WERI-Rb-1 (cell line): ENCODE measurements around the gene MPG.
A peak's percentile ranks its signal among the peaks of the same experiment; 100 is the strongest.

Experiments
- DNase-seq: peaks from one replicate; pipeline ENCODE4 v3.0.0-alpha.2; 2020
- H3K27ac ChIP-seq: fragments of 250-450 bp; sonication (Bioruptor Pico); 2 replicates; pipeline ENCODE4 v1.5.1; 2020; ENCODE audit warnings: mild to moderate bottlenecking, moderate library complexity
- H3K27me3 ChIP-seq: fragments of 250-450 bp; sonication (Bioruptor Pico); 2 replicates; pipeline ENCODE4 v1.5.1; 2021; ENCODE audit warnings: mild to moderate bottlenecking, low read depth, moderate library complexity; ENCODE audit not compliant: insufficient read depth, severe bottlenecking
- H3K36me3 ChIP-seq: fragments of 250-450 bp; sonication (Bioruptor Pico); 2 replicates; pipeline ENCODE4 v1.5.1; 2020; ENCODE audit warnings: mild to moderate bottlenecking, moderate library complexity
- H3K4me3 ChIP-seq: 2 replicates; pipeline ENCODE4 v1.5.1; 2011; ENCODE audit warnings: low read depth, mild to moderate bottlenecking, control low read depth, low read length
- H3K9me3 ChIP-seq: fragments of 250-450 bp; sonication (Bioruptor Pico); 2 replicates; pipeline ENCODE4 v1.5.1; 2021; ENCODE audit warnings: mild to moderate bottlenecking, moderate library complexity; ENCODE audit not compliant: severe bottlenecking
- CTCF ChIP-seq: IDR thresholded peaks from 2 replicates; pipeline ENCODE4 v1.5.1; 2011; ENCODE audit warnings: low read depth, mild to moderate bottlenecking, control low read depth, inconsistent platforms, low read length

MPG gene

GRCh38 chr16:63998-64913 lies 13.8 kb upstream of the MPG start:
- H3K36me3 ChIP-seq = peaks cover 14% of the 10 kb centered on the region
- no peak overlapping the region for H3K4me3 ChIP-seq
- no peak for TF ChIP-seq CTCF
- DNase-seq = no peak
- H3K9me3 ChIP-seq = no peaks in the 10 kb centered on the region
- no peaks in the 10 kb centered on the region for H3K27me3 ChIP-seq
- H3K27ac ChIP-seq = no peak overlapping the region

GRCh38 chr16:64914-65255 lies 13.1 kb upstream of the MPG start:
- H3K27me3 ChIP-seq = no peaks in the 10 kb centered on the region
- H3K36me3 ChIP-seq = peaks cover 7% of the 10 kb centered on the region
- no peak for TF ChIP-seq CTCF
- no peak for DNase-seq
- no peak overlapping the region for H3K4me3 ChIP-seq
- no peaks in the 10 kb centered on the region for H3K9me3 ChIP-seq
- no peak overlapping the region for H3K27ac ChIP-seq

GRCh38 chr16:65745-66144 lies 12.3 kb upstream of the MPG start:
- Histone ChIP-seq H3K36me3 (no peaks in the 10 kb centered on the region; the same call in 1 of the 2 replicates), H3K4me3 (no peak overlapping the region), H3K9me3 (no peaks in the 10 kb centered on the region), H3K27ac (no peak overlapping the region; the same call in 1 of the 2 replicates), H3K27me3 (no peaks in the 10 kb centered on the region)
- peak; percentile 98 for TF ChIP-seq CTCF
- DNase-seq = peak; percentile 83

GRCh38 chr16:66309-67182 lies 11.5 kb upstream of the MPG start:
- TF ChIP-seq CTCF = no peak
- Histone ChIP-seq H3K9me3 (no peaks in the 10 kb centered on the region), H3K27ac (no peak overlapping the region), H3K4me3 (no peak overlapping the region), H3K36me3 (no peaks in the 10 kb centered on the region; the same call in 1 of the 2 replicates), H3K27me3 (no peaks in the 10 kb centered on the region)
- DNase-seq = no peak

GRCh38 chr16:67183-67791 lies 10.7 kb upstream of the MPG start:
- H3K4me3 ChIP-seq = no peak overlapping the region
- H3K27me3 ChIP-seq = no peaks in the 10 kb centered on the region
- TF ChIP-seq CTCF = no peak
- H3K27ac ChIP-seq = no peak overlapping the region
- no peaks in the 10 kb centered on the region for H3K9me3 ChIP-seq
- no peak for DNase-seq
- H3K36me3 ChIP-seq = no peaks in the 10 kb centered on the region; the same call in 1 of the 2 replicates
